C4-2B (cell line): Measurements from ENCODE around the gene GDA.
A peak's percentile ranks its signal among the peaks of the same experiment; 100 is the strongest.

Experiments
- H3K27ac ChIP-seq: fragments of 450-650 bp; 2 replicates; pipeline ENCODE4 v1.5.1; 2017
- ZFX ChIP-seq: fragments of 450-650 bp; IDR thresholded peaks from 2 replicates; pipeline ENCODE4 v1.6.1; 2017
- TF ChIP-seq, protein P1 (sequence below): fragments of 450-650 bp; conservative IDR thresholded peaks from 2 replicates; pipeline ENCODE4 v1.5.1; 2017; ENCODE audit warnings: mild to moderate bottlenecking

Gene GDA

DNA sequence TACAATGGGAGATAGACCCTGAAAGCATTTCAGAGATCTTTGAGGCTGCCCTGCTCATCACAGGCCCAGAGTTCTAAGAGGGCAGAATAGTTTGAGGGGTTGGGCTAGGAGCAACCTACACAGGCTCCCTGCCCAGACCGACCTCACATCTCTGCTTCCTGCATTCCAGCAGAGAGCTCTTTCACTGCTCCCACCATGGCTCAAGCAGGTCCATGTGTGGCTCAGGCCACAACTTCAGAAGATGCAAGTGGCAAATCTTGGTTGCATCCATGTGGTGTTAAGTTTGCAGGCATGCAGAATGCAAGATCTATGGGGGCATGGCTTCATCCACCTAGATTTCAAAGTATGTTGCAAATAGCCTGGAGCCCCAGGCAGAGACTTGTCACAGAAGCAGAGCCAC, 39.0 kb downstream of the GDA start:
- TF ChIP-seq, protein P1, sequence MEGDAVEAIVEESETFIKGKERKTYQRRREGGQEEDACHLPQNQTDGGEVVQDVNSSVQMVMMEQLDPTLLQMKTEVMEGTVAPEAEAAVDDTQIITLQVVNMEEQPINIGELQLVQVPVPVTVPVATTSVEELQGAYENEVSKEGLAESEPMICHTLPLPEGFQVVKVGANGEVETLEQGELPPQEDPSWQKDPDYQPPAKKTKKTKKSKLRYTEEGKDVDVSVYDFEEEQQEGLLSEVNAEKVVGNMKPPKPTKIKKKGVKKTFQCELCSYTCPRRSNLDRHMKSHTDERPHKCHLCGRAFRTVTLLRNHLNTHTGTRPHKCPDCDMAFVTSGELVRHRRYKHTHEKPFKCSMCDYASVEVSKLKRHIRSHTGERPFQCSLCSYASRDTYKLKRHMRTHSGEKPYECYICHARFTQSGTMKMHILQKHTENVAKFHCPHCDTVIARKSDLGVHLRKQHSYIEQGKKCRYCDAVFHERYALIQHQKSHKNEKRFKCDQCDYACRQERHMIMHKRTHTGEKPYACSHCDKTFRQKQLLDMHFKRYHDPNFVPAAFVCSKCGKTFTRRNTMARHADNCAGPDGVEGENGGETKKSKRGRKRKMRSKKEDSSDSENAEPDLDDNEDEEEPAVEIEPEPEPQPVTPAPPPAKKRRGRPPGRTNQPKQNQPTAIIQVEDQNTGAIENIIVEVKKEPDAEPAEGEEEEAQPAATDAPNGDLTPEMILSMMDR, result no peak
- no peak for TF ChIP-seq ZFX

DNA sequence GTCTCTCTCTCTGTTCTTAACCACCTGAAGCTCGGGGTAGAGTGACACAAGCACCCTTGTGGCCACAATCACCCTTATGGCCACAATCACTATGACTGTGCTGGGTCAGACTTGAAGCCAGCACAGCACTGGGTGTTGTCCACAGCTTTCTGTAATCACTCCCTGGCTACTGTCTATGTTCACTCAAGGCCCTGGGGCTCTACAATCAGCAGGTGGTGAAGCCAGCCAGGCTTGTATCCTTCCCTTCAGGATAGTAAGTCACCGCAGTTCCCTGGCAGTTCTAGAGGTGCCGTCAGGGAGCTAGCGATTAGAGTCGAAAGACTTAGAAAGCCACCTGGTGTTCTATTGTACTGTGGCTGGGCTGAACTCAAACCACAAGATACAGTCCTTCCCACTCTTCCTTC, 44.2 kb downstream of the GDA start:
- H3K27ac ChIP-seq, result no peak overlapping the region
- TF ChIP-seq ZFX, result no peak
- TF ChIP-seq, protein P1, result no peak

More for the DNA sequence above, 39.0 kb downstream of the GDA start:
- no peak overlapping the region for H3K27ac ChIP-seq

GRCh38 chr9:72199238-72199637, 50.0 kb downstream of the GDA start:
- no peak overlapping the region for H3K27ac ChIP-seq
- TF ChIP-seq ZFX, result no peak
- TF ChIP-seq, protein P1, result no peak

DNA sequence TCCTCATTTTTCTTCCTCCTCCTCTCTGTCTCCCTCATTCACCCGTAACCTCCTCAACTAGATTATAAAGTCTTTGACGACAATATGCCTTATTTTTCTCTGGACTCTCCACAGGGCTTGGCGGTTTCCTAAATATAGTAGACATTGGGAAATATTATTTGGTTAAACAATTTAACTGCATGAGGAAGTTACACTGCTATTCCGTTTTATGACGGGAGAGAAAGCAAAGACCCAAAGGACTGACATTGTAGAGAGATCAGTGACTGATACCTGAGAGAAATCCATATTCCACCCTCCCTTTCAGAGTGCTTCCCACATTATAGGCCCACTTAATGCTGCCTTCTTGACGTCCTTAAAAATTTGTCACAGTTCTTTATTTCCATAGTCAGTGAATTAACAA, 51.2 kb downstream of the GDA start:
- H3K27ac ChIP-seq, result no peak overlapping the region
- TF ChIP-seq, protein P1, result no peak
- no peak for TF ChIP-seq ZFX

GRCh38 chr9:72202009-72202408, 52.8 kb downstream of the GDA start:
- no peak overlapping the region for H3K27ac ChIP-seq
- TF ChIP-seq, protein P1, result no peak
- TF ChIP-seq ZFX, result no peak

- TF ChIP-seq, protein P1, result peak; percentile 84
- TF ChIP-seq ZFX, result no peak
- no peak overlapping the region for H3K27ac ChIP-seq
These were observed 54.1 kb downstream of the GDA start for GRCh38 chr9:72203205-72203803.

DNA sequence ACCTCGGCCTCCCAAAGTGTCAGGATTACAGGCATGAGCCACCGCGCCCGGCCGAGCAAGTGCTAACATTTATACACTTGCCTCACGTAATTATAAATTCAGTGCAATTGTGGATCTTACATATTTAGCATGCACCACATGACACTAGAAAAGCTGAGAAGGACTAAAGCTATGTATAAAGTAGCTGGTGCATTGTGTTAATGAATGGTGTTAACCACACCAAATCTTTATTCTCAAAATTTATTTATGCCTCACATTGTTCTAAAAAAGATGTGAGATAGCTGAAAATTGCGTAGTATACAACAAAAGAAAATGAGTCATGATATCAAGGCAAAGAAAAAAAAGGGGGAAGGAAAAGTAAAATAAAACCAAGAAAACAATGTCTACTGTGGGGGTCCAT, 54.8 kb downstream of the GDA start:
- TF ChIP-seq ZFX, result no peak
- TF ChIP-seq, protein P1, result no peak
- no peak overlapping the region for H3K27ac ChIP-seq
